ENCODE data around the gene DSCAML1. TPM values are rescaled to one million over a fixed set of nuclear protein-coding genes. Genes with fewer than 3 reads are reported as not detected.
A peak's percentile ranks its signal among the peaks of the same experiment; 100 is the strongest.
"Not testable (repeated sequence)": the region's sequence is repeated elsewhere in the genome, so short reads cannot be mapped to it uniquely, and the experiment has no call there.

DSCAML1 gene
- polyA plus RNA-seq, 1 donor from 2014 or later: not detected

DNA sequence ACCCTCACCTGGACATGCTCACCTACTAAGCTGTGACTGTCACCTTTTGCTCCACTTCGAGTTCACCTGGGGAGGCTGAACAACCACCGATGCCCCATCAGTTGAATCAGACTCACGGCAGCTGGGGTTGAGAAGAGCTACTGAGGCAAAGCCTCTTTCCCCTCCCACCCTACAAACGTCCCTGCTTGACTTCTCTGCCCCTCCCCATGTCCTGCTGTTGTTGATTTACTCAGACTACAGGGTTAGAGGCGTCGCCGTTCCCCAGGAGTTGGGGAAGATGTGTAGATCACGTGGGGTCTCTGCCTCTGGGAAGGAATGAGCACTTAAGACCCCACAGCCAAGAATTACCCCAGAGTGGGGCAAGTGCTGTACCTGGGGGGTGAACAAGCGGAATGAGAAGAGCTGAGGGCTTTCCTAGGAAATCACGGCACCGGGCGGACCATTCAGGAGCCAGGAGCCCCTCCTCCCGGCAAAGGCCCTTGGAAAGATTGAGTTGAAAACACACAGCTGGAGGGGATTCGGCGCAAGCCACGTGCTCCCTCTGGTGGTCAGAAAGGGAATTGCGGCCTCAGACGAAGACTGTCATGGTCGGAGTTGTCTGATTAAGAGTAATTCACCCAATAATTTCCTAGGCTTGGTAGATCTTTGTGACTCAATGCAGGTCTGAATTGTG, 20.5 kb upstream of the DSCAML1 start:
- H3K4me3 Mint-ChIP-seq: peak overlapping the region in 2 of 4 donors; percentile 70 to 90
- H3K36me3 Mint-ChIP-seq: no peaks in the 10 kb centered on the region
- no peaks in the 10 kb centered on the region for H3K9me3 Mint-ChIP-seq
- H3K27me3 Mint-ChIP-seq: peaks cover 3% of the 10 kb centered on the region
- peaks cover 28 to 33% (median 30%) of the 10 kb centered on the region in 3 donors for H3K4me1 Mint-ChIP-seq
- peak overlapping the region; percentile 78 to 98 (median 95) for H3K27ac Mint-ChIP-seq

DNA sequence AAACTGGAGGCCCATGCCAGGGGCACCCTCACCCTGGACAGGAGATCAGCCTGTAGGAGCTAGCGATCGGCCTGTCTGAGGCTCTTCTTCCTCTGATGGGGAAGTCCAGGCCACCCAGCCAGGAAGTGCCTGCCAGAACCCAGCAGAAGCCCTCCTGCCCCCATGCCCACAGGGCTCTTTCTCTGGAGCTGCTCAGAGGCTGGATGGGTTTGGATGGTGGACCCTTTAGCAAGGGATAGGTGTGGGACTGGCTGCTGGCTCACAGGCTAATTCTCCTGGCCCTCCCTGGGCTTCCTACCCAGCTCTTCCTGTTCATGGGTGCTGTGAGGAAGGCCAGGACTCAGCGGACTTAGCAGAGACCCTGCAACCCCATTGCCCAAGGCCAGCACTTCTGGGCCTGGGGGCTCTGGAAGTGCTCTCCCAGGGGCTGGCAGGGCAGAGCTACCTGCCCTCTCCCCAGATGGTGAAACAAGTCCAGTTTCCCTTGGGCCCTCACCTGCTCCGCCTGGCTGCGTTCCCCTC, 19.9 kb upstream of the DSCAML1 start:
- Mint-ChIP-seq H3K4me1 (peaks cover 28 to 33% (median 30%) of the 10 kb centered on the region in 3 donors), H3K4me3 (peak overlapping the region in 2 of 4 donors; percentile 72 to 90), H3K27ac (peak overlapping the region; percentile 95 to 98 (median 97)), H3K36me3 (no peaks in the 10 kb centered on the region), H3K27me3 (peaks cover 3% of the 10 kb centered on the region), H3K9me3 (no peaks in the 10 kb centered on the region)

GRCh38 chr11:117816151-117816741, 19.2 kb upstream of the DSCAML1 start:
- peaks cover 28 to 33% (median 30%) of the 10 kb centered on the region in 3 donors for H3K4me1 Mint-ChIP-seq
- peak overlapping the region; percentile 97 to 99 (median 98) for H3K27ac Mint-ChIP-seq
- H3K27me3 Mint-ChIP-seq: peaks cover 1% of the 10 kb centered on the region
- H3K9me3 Mint-ChIP-seq: no peaks in the 10 kb centered on the region
- peak overlapping the region in 3 of 4 donors; percentile 30 to 90 (median 72) for H3K4me3 Mint-ChIP-seq
- H3K36me3 Mint-ChIP-seq: no peaks in the 10 kb centered on the region

DNA sequence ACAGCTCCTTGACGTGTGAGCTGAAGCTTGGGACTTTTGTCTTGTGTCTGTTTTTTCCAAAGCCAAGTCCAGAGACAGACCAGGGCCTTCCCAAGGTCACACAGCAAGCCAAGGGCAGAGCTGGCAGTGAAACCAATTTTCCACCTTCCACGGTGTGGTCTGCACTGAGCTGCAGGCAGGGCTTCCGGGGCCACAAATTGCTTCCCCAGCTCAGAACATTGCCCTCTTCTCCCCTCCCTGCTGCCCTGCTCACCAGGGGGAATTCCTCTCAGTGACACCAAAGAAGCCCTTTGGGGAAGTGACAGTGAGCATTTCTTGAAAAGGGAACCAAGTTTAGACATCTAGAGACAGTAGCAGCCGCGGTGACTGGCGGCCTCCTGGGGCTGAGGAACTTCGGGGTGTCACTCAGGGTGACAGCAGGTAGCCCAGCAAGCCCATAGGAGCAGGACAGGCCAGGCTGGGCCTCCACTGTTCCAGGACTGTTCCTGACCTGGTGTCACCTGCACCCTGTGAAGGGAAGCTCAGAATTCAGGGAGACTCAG, 18.3 kb upstream of the DSCAML1 start:
- Mint-ChIP-seq H3K27me3 (peaks cover 1% of the 10 kb centered on the region), H3K4me3 (peak overlapping the region; percentile 70 to 92 (median 86)), H3K9me3 (no peaks in the 10 kb centered on the region), H3K27ac (peak overlapping the region; percentile 97 to 99 (median 98)), H3K4me1 (peaks cover 28 to 33% (median 30%) of the 10 kb centered on the region in 3 donors), H3K36me3 (no peaks in the 10 kb centered on the region)

DNA sequence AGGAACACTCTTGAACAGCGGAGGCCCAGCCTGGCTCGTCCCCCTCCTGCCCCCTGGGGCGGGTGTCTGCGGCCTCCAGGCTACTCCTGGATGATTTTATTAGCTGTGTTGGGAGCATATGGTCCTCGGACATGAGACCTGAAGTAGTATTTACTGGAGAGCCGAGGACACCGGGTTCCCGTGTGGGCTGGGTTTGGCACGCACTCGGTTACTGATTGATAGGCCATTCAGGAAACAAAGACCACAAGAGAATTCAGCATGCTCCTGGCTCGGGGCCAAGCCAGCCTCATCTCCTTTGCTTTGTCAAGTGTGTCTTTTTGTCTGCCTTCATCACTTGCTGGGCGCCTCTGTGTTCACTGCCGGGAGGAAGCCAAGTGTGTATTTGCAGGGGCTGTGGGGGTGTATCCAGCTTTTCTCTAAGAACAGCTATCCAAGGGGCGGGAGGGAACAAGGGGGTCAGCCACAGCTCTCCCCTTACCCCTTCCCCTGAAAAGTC, 17.8 kb upstream of the DSCAML1 start:
- H3K4me1 Mint-ChIP-seq: peaks cover 28 to 34% (median 30%) of the 10 kb centered on the region in 3 donors
- H3K27me3 Mint-ChIP-seq: peaks cover 1% of the 10 kb centered on the region
- peak overlapping the region; percentile 97 to 99 (median 98) for H3K27ac Mint-ChIP-seq
- peak overlapping the region; percentile 70 to 92 (median 86) for H3K4me3 Mint-ChIP-seq
- no peaks in the 10 kb centered on the region for H3K36me3 Mint-ChIP-seq
- H3K9me3 Mint-ChIP-seq: no peaks in the 10 kb centered on the region

GRCh38 chr11:117814204-117814765, 17.3 kb upstream of the DSCAML1 start:
- H3K4me1 Mint-ChIP-seq: peaks cover 28 to 36% (median 30%) of the 10 kb centered on the region in 3 donors
- peak overlapping the region in 2 of 4 donors; percentile 79 to 92 for H3K4me3 Mint-ChIP-seq
- H3K36me3 Mint-ChIP-seq: no peaks in the 10 kb centered on the region
- H3K9me3 Mint-ChIP-seq: no peaks in the 10 kb centered on the region
- H3K27ac Mint-ChIP-seq: peak overlapping the region; percentile 97 to 99 (median 98)
- H3K27me3 Mint-ChIP-seq: peaks cover 1% of the 10 kb centered on the region

DNA sequence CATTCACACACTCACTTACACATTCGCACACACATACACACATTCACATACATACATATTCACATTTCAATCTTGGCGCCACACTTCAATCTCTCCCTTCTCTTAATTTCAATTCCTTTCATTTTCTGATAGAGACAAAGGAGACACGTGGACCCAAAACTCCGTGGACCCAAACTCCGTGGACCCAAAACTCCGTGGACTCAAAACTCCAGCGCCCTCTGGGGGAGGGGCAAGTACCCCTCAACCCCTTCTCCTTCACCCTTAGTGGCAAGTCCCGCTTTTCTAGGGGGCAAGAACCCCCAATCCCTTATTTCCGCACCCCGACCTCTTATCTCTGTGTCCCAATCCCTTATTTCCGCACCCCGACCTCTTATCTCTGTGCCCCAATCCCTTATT, 13.0 kb upstream of the DSCAML1 start:
- peaks cover 8 to 16% (median 11%) of the 10 kb centered on the region in 3 donors for H3K4me1 Mint-ChIP-seq
- H3K36me3 Mint-ChIP-seq, H3K27me3 Mint-ChIP-seq, H3K4me3 Mint-ChIP-seq, H3K9me3 Mint-ChIP-seq: not testable (repeated sequence)
- H3K27ac Mint-ChIP-seq: peak overlapping the region in 1 of 3 donors; percentile 19

DNA sequence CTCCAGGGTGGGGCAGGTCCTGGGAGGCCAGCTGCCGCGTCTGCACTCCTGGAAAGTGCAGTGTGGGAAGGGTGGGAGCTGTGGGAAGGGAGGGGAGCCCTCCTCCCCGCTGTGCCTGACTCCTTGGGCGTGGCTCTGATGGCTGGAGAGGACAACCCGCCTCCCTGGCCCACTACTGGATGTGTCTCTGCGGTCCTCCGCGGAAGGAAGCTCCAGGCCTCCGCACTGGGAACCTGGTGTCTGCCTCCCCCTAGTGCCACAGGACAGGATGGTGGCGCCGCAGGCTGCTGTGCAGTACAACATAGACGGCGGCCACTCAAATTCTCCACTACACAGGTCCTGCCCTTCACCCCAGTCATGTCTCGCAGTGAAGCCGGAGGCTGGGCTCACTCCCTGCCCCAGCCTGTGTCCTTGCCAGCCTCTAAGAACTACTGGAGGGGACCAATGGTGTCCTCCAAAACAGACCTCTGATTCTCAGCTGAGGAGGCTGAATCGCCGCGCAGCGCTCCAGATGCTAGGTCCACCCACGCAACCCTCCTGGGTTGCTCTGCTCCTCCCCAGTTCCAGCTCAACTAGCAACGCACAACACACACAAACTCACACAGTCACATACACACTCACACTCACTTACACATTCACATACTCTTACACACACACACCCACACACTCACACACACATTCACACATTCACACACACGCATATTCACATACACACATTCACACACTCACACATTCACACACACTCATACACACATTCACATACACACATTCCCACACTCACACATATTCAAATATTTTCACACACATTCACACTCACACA, 12.4 kb upstream of the DSCAML1 start:
- Mint-ChIP-seq H3K27me3 (no peaks in the 10 kb centered on the region), H3K27ac (peak overlapping the region in 2 of 3 donors; percentile 0 to 19), H3K36me3 (no peaks in the 10 kb centered on the region), H3K4me1 (peaks cover 2 to 10% (median 5%) of the 10 kb centered on the region in 3 donors), H3K4me3 (no peak overlapping the region), H3K9me3 (no peaks in the 10 kb centered on the region)

DNA sequence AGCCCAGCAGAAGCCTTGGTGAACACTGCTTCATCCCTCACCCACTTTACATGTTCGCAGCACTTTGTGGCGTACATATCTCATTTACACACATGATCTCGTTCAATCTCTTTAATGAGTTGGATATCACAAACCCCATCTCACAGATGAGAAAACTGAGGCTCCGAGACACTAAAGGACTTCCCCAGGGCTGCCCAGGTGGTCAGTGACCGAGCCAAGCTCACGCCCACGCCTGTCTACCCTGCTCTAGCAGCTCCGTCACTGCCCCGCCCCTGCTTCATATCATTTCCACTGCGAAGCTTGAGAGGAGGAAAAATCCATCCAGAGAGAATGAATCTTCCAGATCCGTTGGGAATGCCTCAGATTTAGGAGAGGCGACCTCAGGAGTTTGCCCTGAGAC, 11.8 kb upstream of the DSCAML1 start:
- no peaks in the 10 kb centered on the region for H3K9me3 Mint-ChIP-seq
- no peak overlapping the region for H3K4me3 Mint-ChIP-seq
- H3K27ac Mint-ChIP-seq: no peak overlapping the region
- H3K27me3 Mint-ChIP-seq: no peaks in the 10 kb centered on the region
- peaks cover 0 to 6% (median 3%) of the 10 kb centered on the region in 3 donors for H3K4me1 Mint-ChIP-seq
- H3K36me3 Mint-ChIP-seq: no peaks in the 10 kb centered on the region

- Mint-ChIP-seq H3K4me1 (peaks cover 0 to 6% (median 3%) of the 10 kb centered on the region in 3 donors), H3K27ac (peak overlapping the region in 1 of 3 donors; percentile 35)
Measured at GRCh38 chr11:117807482-117808327, 10.7 kb upstream of the DSCAML1 start.

GRCh38 chr11:117806846-117807245, 9.8 kb upstream of the DSCAML1 start:
- Mint-ChIP-seq H3K27ac (no peak overlapping the region), H3K9me3 (no peaks in the 10 kb centered on the region), H3K36me3 (no peaks in the 10 kb centered on the region), H3K4me1 (peaks cover 0 to 6% (median 3%) of the 10 kb centered on the region in 3 donors), H3K27me3 (no peaks in the 10 kb centered on the region), H3K4me3 (no peak overlapping the region)

More at GRCh38 chr11:117807482-117808327, 10.7 kb upstream of the DSCAML1 start:
- no peak overlapping the region for H3K4me3 Mint-ChIP-seq
- H3K9me3 Mint-ChIP-seq: no peaks in the 10 kb centered on the region
- no peaks in the 10 kb centered on the region for H3K27me3 Mint-ChIP-seq
- H3K36me3 Mint-ChIP-seq: no peaks in the 10 kb centered on the region

GRCh38 chr11:117805045-117805444, 8.0 kb upstream of the DSCAML1 start:
- H3K36me3 Mint-ChIP-seq: no peaks in the 10 kb centered on the region
- H3K27ac Mint-ChIP-seq: no peak overlapping the region
- H3K9me3 Mint-ChIP-seq: no peaks in the 10 kb centered on the region
- peaks cover under 1% of the 10 kb centered on the region for H3K27me3 Mint-ChIP-seq
- no peak overlapping the region for H3K4me3 Mint-ChIP-seq
- H3K4me1 Mint-ChIP-seq: peaks cover 0 to 6% (median 3%) of the 10 kb centered on the region in 3 donors

GRCh38 chr11:117803896-117804295, 6.9 kb upstream of the DSCAML1 start:
- Mint-ChIP-seq H3K27me3 (peaks cover 6% of the 10 kb centered on the region), H3K4me1 (peaks cover 0 to 3% (median 3%) of the 10 kb centered on the region in 3 donors), H3K4me3 (no peak overlapping the region), H3K9me3 (no peaks in the 10 kb centered on the region), H3K27ac (no peak overlapping the region), H3K36me3 (no peaks in the 10 kb centered on the region)
